ENCODE data around the gene ASTN1.

DNA sequence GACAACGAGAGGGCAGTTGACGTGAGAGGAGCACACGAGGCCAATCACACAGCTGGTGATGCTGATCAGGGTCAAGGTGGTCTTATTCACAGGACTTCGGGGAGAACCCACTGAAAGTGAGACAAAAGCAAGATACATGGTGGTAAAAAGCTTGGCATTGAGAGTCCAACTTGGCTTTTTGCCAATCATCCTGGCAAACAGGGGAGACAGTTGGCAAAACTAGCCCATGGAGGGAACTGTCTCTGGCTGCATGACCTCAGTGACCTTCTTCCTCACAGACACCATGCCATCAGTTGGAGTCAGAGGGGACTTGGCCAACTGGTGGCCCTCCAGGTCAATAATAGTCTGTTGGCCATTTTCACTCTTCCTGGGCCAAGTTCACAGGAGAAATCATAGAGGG, 139.9 kb downstream of the ASTN1 start:
- TF ChIP-seq, protein P1, sequence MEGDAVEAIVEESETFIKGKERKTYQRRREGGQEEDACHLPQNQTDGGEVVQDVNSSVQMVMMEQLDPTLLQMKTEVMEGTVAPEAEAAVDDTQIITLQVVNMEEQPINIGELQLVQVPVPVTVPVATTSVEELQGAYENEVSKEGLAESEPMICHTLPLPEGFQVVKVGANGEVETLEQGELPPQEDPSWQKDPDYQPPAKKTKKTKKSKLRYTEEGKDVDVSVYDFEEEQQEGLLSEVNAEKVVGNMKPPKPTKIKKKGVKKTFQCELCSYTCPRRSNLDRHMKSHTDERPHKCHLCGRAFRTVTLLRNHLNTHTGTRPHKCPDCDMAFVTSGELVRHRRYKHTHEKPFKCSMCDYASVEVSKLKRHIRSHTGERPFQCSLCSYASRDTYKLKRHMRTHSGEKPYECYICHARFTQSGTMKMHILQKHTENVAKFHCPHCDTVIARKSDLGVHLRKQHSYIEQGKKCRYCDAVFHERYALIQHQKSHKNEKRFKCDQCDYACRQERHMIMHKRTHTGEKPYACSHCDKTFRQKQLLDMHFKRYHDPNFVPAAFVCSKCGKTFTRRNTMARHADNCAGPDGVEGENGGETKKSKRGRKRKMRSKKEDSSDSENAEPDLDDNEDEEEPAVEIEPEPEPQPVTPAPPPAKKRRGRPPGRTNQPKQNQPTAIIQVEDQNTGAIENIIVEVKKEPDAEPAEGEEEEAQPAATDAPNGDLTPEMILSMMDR (IDR thresholded peaks at IDR 0.05), result no peak
- TF ChIP-seq POLR2AphosphoS5 (IDR thresholded peaks at IDR 0.05) (no peak), POLR2A (IDR thresholded peaks at IDR 0.05; ENCODE audit: low read depth) (no peak), EP300 (IDR thresholded peaks at IDR 0.05) (no peak)
